GM12878 (cell line): ENCODE data around the gene TRIM7. TPM values are rescaled to one million over a fixed set of nuclear protein-coding genes. Genes with fewer than 3 reads are reported as not detected.

Experiments used
- ASH2L ChIP-seq: fragments of 300-600, 200-600 bp; sonication (generic); IDR thresholded peaks from 2 replicates; pipeline ENCODE4 v1.6.1; 2017; ENCODE audit warnings: low read depth, mild to moderate bottlenecking, borderline replicate concordance
- BHLHE40 ChIP-seq, 2 experiments: fragments of 450-650 bp in 1 of 2; IDR thresholded peaks; 2 replicates each; pipeline ENCODE4 v1.6.1; 2011 to 2017; ENCODE audit warnings: low read depth in 2 of 2, borderline replicate concordance in 1 of 2, improper control_type of control experiment in 1 of 2, low read length in 1 of 2, mild to moderate bottlenecking in 1 of 2
- CREM ChIP-seq: IDR thresholded peaks from 2 replicates; pipeline ENCODE4 v1.6.1; 2014; ENCODE audit warnings: antibody characterized with exemption, low read depth
- E4F1 ChIP-seq: fragments of 450-650 bp; IDR thresholded peaks from 2 replicates; pipeline ENCODE4 v1.6.1; 2018; ENCODE audit warnings: borderline replicate concordance, mild to moderate bottlenecking; ENCODE audit not compliant: partially characterized antibody
- ETV6 ChIP-seq, 2 experiments: fragments of 450-650 bp in 1 of 2; IDR thresholded peaks in 1 of 2; conservative IDR thresholded peaks in 1 of 2; 2 replicates each; pipeline ENCODE4 v1.6.1; 2014; ENCODE audit warnings: antibody characterized with exemption in 1 of 2, borderline replicate concordance in 1 of 2, low read depth in 1 of 2, mild to moderate bottlenecking in 1 of 2, moderate library complexity in 1 of 2
- HDAC2 ChIP-seq: fragments of 200-600 bp; sonication (generic); IDR thresholded peaks from 2 replicates; pipeline ENCODE4 v1.6.1; 2017
- IRF3 ChIP-seq: fragments of 450-650 bp; IDR thresholded peaks from 2 replicates; pipeline ENCODE4 v1.6.1; 2014; ENCODE audit warnings: mild to moderate bottlenecking
- IRF5 ChIP-seq: fragments of 450-650 bp; IDR thresholded peaks from 2 replicates; pipeline ENCODE4 v1.6.1; 2017; ENCODE audit warnings: borderline replicate concordance
- KLF5 ChIP-seq: fragments of 450-650 bp; IDR thresholded peaks from 2 replicates; pipeline ENCODE4 v1.6.1; 2014; ENCODE audit warnings: mild to moderate bottlenecking; ENCODE audit not compliant: partially characterized antibody
- PBX3 ChIP-seq: IDR thresholded peaks from 2 replicates; pipeline ENCODE4 v1.6.1; 2011; ENCODE audit warnings: mild to moderate bottlenecking, low read depth, low read length, moderate library complexity; ENCODE audit not compliant: insufficient replicate concordance
- POU2F2 ChIP-seq: IDR thresholded peaks from 3 replicates; pipeline ENCODE4 v1.6.1; 2011; ENCODE audit warnings: low read depth, mild to moderate bottlenecking, low read length, borderline replicate concordance
- TARDBP ChIP-seq: IDR thresholded peaks from 2 replicates; pipeline ENCODE4 v1.6.1; 2016; ENCODE audit warnings: borderline replicate concordance
- ZNF24 ChIP-seq: fragments of 450-650 bp; IDR thresholded peaks from 2 replicates; pipeline ENCODE4 v1.6.1; 2017; ENCODE audit warnings: antibody characterized with exemption, mild to moderate bottlenecking
- polyA plus RNA-seq, 11 experiments: library from polyadenylated mRNA; depleted of rRNA in 4 of 11; unstranded in 6 of 11; stranded (reverse) in 5 of 11; fragments of >200 nt; fragmentation: Nextera tagmentation in 4 of 11; fragmentation: Illumina TruSeq in 1 of 11; extraction: Ambion mirVana in 4 of 11; extraction: Trizol in 1 of 11; gene quantifications; 1 replicate in 1 of 11; 2 replicates in 10 of 11; pipeline versions ENCODE4 v1.2.1 to v1.2.3, GENCODE V29; 2011 to 2016; ENCODE audit warnings: inconsistent platforms in 2 of 11, missing spikeins in 2 of 11, low read depth in 1 of 11
- total RNA-seq, 4 experiments: library from RNA; depleted of rRNA in 3 of 4; stranded (reverse); fragments of >200 nt in 3 of 4; fragmentation: Illumina TruSeq in 1 of 4; extraction: Trizol in 1 of 4; gene quantifications; 2 replicates each; pipeline versions ENCODE4 v1.2.1 to v1.2.3, GENCODE V29; 2013 to 2021

Gene TRIM7
- total and polyA plus RNA-seq, 10 of the 15 experiments (the other 5 are each of a cell fraction or from before 2014, with no cell fraction given) = 0.02 to 1.6 (median 0.41) TPM

GRCh38 chr5:181235323-181235688 is 30.3 kb upstream of the TRIM7 start (continued):
- TF ChIP-seq PBX3 = no peak
- peak; percentile 28; the same call in 1 of the 3 replicates for TF ChIP-seq POU2F2
- no peak for TF ChIP-seq IRF3
- no peak for TF ChIP-seq BHLHE40 (IDR thresholded peaks at IDR 0.05; ENCODE audit: borderline replicate concordance in 1 of 2, low read depth in 2 of 2, low read length in 1 of 2)
- no peak for TF ChIP-seq ZNF24
- TF ChIP-seq KLF5 = no peak
- no peak for TF ChIP-seq TARDBP
- no peak for TF ChIP-seq CREM
- TF ChIP-seq ASH2L = no peak
- no peak for TF ChIP-seq E4F1
- no peak for TF ChIP-seq HDAC2
- TF ChIP-seq IRF5 = no peak
- no peak for TF ChIP-seq ETV6 (conservative IDR thresholded peaks at IDR 0.05 in 1 of 2, IDR thresholded peaks at IDR 0.05 in 1 of 2; ENCODE audit: borderline replicate concordance in 1 of 2, low read depth in 1 of 2)
